Stimulated activated CD8-positive, alpha-beta memory T cell treated with anti-CD3 and anti-CD28 coated beads, Interleukin-15, amount 100 ng/mL, for 48 hours (primary cell): Measurements from ENCODE around the gene SHROOM3.
"Not testable (repeated sequence)": the region's sequence is repeated elsewhere in the genome, so short reads cannot be mapped to it uniquely, and the experiment has no call there.

Experiments used
- DNase-seq, 2 donors: peaks; one replicate each; pipeline ENCODE4 v3.0.0-alpha.2; 2020; ENCODE audit warnings: low read depth in 2 of 2

SHROOM3 gene

GRCh38 chr4:76445911-76446310, 10.9 kb downstream of the SHROOM3 start:
- no peak for DNase-seq

- no peak for DNase-seq
Measured at GRCh38 chr4:76447393-76447851, 12.4 kb downstream of the SHROOM3 start.

GRCh38 chr4:76448211-76448610, 13.2 kb downstream of the SHROOM3 start:
- DNase-seq, result no peak

- DNase-seq, result no peak
Measured at GRCh38 chr4:76449362-76449767, 14.3 kb downstream of the SHROOM3 start.

- no peak for DNase-seq
Measured at GRCh38 chr4:76449833-76450232, 14.8 kb downstream of the SHROOM3 start.

GRCh38 chr4:76453232-76453631, 18.2 kb downstream of the SHROOM3 start:
- no peak for DNase-seq

- not testable (repeated sequence) for DNase-seq
Measured at GRCh38 chr4:76454073-76454472, 19.0 kb downstream of the SHROOM3 start.

- no peak for DNase-seq
Measured at GRCh38 chr4:76457885-76458284, 22.9 kb downstream of the SHROOM3 start.

- no peak for DNase-seq
Measured at GRCh38 chr4:76458297-76458696, 23.3 kb downstream of the SHROOM3 start.

GRCh38 chr4:76458825-76459224, 23.8 kb downstream of the SHROOM3 start:
- no peak for DNase-seq

- DNase-seq, result no peak
Measured at GRCh38 chr4:76459291-76459723, 24.3 kb downstream of the SHROOM3 start.

- DNase-seq, result no peak
Measured at GRCh38 chr4:76463568-76463967, 28.5 kb downstream of the SHROOM3 start.

- no peak for DNase-seq
Measured at GRCh38 chr4:76470064-76470463, 35.0 kb downstream of the SHROOM3 start.

- no peak for DNase-seq
Measured at GRCh38 chr4:76470532-76470931, 35.5 kb downstream of the SHROOM3 start.

GRCh38 chr4:76476571-76476970, 41.5 kb downstream of the SHROOM3 start:
- DNase-seq, result no peak

- DNase-seq, result no peak
Measured at GRCh38 chr4:76484654-76485053, 49.6 kb downstream of the SHROOM3 start.

GRCh38 chr4:76485450-76485849, 50.4 kb downstream of the SHROOM3 start:
- DNase-seq, result no peak

GRCh38 chr4:76486588-76487276, 51.7 kb downstream of the SHROOM3 start:
- DNase-seq, result no peak

- no peak for DNase-seq
Measured at GRCh38 chr4:76487621-76488020, 52.6 kb downstream of the SHROOM3 start.

GRCh38 chr4:76488455-76488854, 53.4 kb downstream of the SHROOM3 start:
- DNase-seq, result no peak

- DNase-seq, result no peak
Measured at GRCh38 chr4:76488888-76489685, 54.1 kb downstream of the SHROOM3 start.

- DNase-seq, result no peak
Measured at GRCh38 chr4:76489686-76490161, 54.7 kb downstream of the SHROOM3 start.

GRCh38 chr4:76492055-76492454, 57.0 kb downstream of the SHROOM3 start:
- DNase-seq, result no peak
